HEK293 (cell line): ENCODE results near the gene ZNF585A.

ENCODE experiments used
- CTCF ChIA-PET: fragments of 350-600 bp; formaldehyde crosslinking; extraction: SDS; loops from one replicate; lab custom pipeline; 2021; ENCODE audit warnings: antibody characterized with exemption; lab: Yijun Ruan, JAX
- POLR2A ChIA-PET: fragments of 300-600 bp; formaldehyde crosslinking; extraction: SDS; loops from one replicate; lab custom pipeline; 2020; ENCODE audit warnings: antibody characterized with exemption, inconsistent platforms; lab: Yijun Ruan, JAX
- H3K27ac ChIP-seq: fragments of 200-500 bp; sonication (Bioruptor generic); 2 replicates; pipeline ENCODE4 v1.5.1; 2014; ENCODE audit warnings: low read depth, low read length, control low read depth, inconsistent platforms; ENCODE audit errors: extremely low read depth
- H3K36me3 ChIP-seq, 2 experiments: fragments of 200-500 bp in 1 of 2; sonication (Bioruptor generic) in 1 of 2; 1 replicate in 1 of 2; 2 replicates in 1 of 2; pipeline ENCODE4 v1.5.1; 2014 to 2017; ENCODE audit warnings: inconsistent platforms in 2 of 2, low read length in 2 of 2; ENCODE audit not compliant: control insufficient read depth in 2 of 2, insufficient read depth in 1 of 2
- H3K4me1 ChIP-seq: fragments of 200-500 bp; sonication (Bioruptor generic); 2 replicates; pipeline ENCODE4 v1.5.1; 2014; ENCODE audit warnings: mild to moderate bottlenecking, low read length, inconsistent platforms; ENCODE audit not compliant: control insufficient read depth, insufficient read depth
- H3K4me3 ChIP-seq: 2 replicates; pipeline ENCODE4 v1.5.1; 2011; ENCODE audit warnings: low read depth, mild to moderate bottlenecking, control low read depth, low read length, moderate library complexity
- H3K9me3 ChIP-seq: fragments of 200-500 bp; sonication (Bioruptor generic); 2 replicates; pipeline ENCODE4 v1.5.1; 2014; ENCODE audit warnings: low read depth, low read length, inconsistent platforms; ENCODE audit not compliant: control insufficient read depth, insufficient read depth
- BCL11A ChIP-seq: fragments of 450-650 bp; formaldehyde crosslinking; IDR thresholded peaks from 2 replicates; pipeline ENCODE4 v1.5.1; 2016; ENCODE audit warnings: low read depth, missing biosample characterization, missing genetic modification characterization
- EGR2 ChIP-seq: fragments of 450-650 bp; formaldehyde crosslinking; IDR thresholded peaks from 2 replicates; pipeline ENCODE4 v1.5.1; 2016; ENCODE audit warnings: low read depth, missing biosample characterization, missing genetic modification characterization
- GLI2 ChIP-seq: fragments of 450-650 bp; formaldehyde crosslinking; IDR thresholded peaks from 2 replicates; pipeline ENCODE4; 2017; ENCODE audit warnings: missing biosample characterization, missing genetic modification characterization, low read depth, borderline replicate concordance
- IKZF3 ChIP-seq: fragments of 450-650 bp; IDR thresholded peaks from 2 replicates; pipeline ENCODE4 v1.5.0; 2018; ENCODE audit warnings: missing biosample characterization, mild to moderate bottlenecking, missing genetic modification characterization, moderate library complexity
- KLF7 ChIP-seq: fragments of 450-650 bp; formaldehyde crosslinking; IDR thresholded peaks from 2 replicates; pipeline ENCODE4 v1.5.1; 2016; ENCODE audit warnings: missing biosample characterization, missing genetic modification characterization, borderline replicate concordance
- MYNN ChIP-seq: fragments of 450-650 bp; formaldehyde crosslinking; IDR thresholded peaks from 2 replicates; pipeline ENCODE4 v1.5.1; 2016; ENCODE audit warnings: missing biosample characterization, missing genetic modification characterization, borderline replicate concordance
- SALL2 ChIP-seq: fragments of 450-650 bp; formaldehyde crosslinking; IDR thresholded peaks from 2 replicates; pipeline ENCODE4 v1.5.0; 2017; ENCODE audit warnings: missing biosample characterization, mild to moderate bottlenecking, missing genetic modification characterization, borderline replicate concordance
- SCRT2 ChIP-seq: fragments of 450-650 bp; formaldehyde crosslinking; IDR thresholded peaks from 2 replicates; pipeline ENCODE4 v1.5.1; 2016; ENCODE audit warnings: missing biosample characterization, missing genetic modification characterization
- SETDB1 ChIP-seq: IDR thresholded peaks from one replicate; pipeline ENCODE4 v1.6.1; 2017; ENCODE audit warnings: mild to moderate bottlenecking, low read length, moderate library complexity, mixed read lengths; ENCODE audit not compliant: insufficient read length
- ZFP3 ChIP-seq: fragments of 450-650 bp; formaldehyde crosslinking; IDR thresholded peaks from 2 replicates; pipeline ENCODE4 v1.5.1; 2016; ENCODE audit warnings: low read depth, missing biosample characterization, missing genetic modification characterization
- ZNF114 ChIP-seq: fragments of 450-650 bp; formaldehyde crosslinking; IDR thresholded peaks from 2 replicates; pipeline ENCODE4 v1.5.0; 2017; ENCODE audit warnings: missing biosample characterization, missing genetic modification characterization
- ZNF138 ChIP-seq: fragments of 450-650 bp; formaldehyde crosslinking; IDR thresholded peaks from 2 replicates; pipeline ENCODE4 v1.5.1; 2016; ENCODE audit warnings: missing biosample characterization, missing genetic modification characterization, borderline replicate concordance
- ZNF2 ChIP-seq: fragments of 450-650 bp; formaldehyde crosslinking; IDR thresholded peaks from 2 replicates; pipeline ENCODE4 v1.5.1; 2016; ENCODE audit warnings: missing biosample characterization, missing genetic modification characterization
- ZNF211 ChIP-seq: fragments of 450-650 bp; formaldehyde crosslinking; IDR thresholded peaks from 2 replicates; pipeline ENCODE4 v1.5.1; 2016; ENCODE audit warnings: low read depth, missing biosample characterization, missing genetic modification characterization
- ZNF221 ChIP-seq: fragments of 450-650 bp; formaldehyde crosslinking; IDR thresholded peaks from 2 replicates; pipeline ENCODE4 v1.5.1; 2017; ENCODE audit warnings: missing biosample characterization, missing genetic modification characterization, borderline replicate concordance
- ZNF350 ChIP-seq: fragments of 450-650 bp; formaldehyde crosslinking; IDR thresholded peaks from 2 replicates; pipeline ENCODE4 v1.5.0; 2017; ENCODE audit warnings: missing biosample characterization, mild to moderate bottlenecking, missing genetic modification characterization
- ZNF37A ChIP-seq: fragments of 450-650 bp; IDR thresholded peaks from 2 replicates; pipeline ENCODE4 v1.5.1; 2018; ENCODE audit warnings: missing biosample characterization, missing genetic modification characterization
- ZNF394 ChIP-seq: fragments of 450-650 bp; formaldehyde crosslinking; IDR thresholded peaks from 2 replicates; pipeline ENCODE4 v1.5.1; 2016; ENCODE audit warnings: missing biosample characterization, missing genetic modification characterization, mild to moderate bottlenecking, moderate library complexity, borderline replicate concordance
- ZNF529 ChIP-seq: fragments of 450-650 bp; formaldehyde crosslinking; IDR thresholded peaks from 2 replicates; pipeline ENCODE4 v1.5.1; 2017; ENCODE audit warnings: missing genetic modification characterization, missing biosample characterization; ENCODE audit not compliant: insufficient replicate concordance
- ZNF555 ChIP-seq: fragments of 450-650 bp; formaldehyde crosslinking; conservative IDR thresholded peaks from 2 replicates; pipeline ENCODE4 v1.5.1; 2017; ENCODE audit warnings: missing biosample characterization, mild to moderate bottlenecking, missing genetic modification characterization, inconsistent platforms
- ZNF747 ChIP-seq: fragments of 450-650 bp; formaldehyde crosslinking; IDR thresholded peaks from 2 replicates; pipeline ENCODE4 v1.5.1; 2016; ENCODE audit warnings: missing biosample characterization, missing genetic modification characterization
- TF ChIP-seq, protein P1 (sequence below): fragments of 450-650 bp; IDR thresholded peaks from 2 replicates; pipeline ENCODE4 v1.5.1; 2018; ENCODE audit warnings: missing biosample characterization, missing genetic modification characterization
- TF ChIP-seq, protein P2 (sequence below): fragments of 450-650 bp; formaldehyde crosslinking; IDR thresholded peaks from 2 replicates; pipeline ENCODE4 v1.5.1; 2017; ENCODE audit warnings: missing biosample characterization, missing genetic modification characterization
- TF ChIP-seq, protein P3 (sequence below): fragments of 450-650 bp; formaldehyde crosslinking; IDR thresholded peaks from 2 replicates; pipeline ENCODE4 v1.5.1; 2016; ENCODE audit warnings: missing biosample characterization, missing genetic modification characterization, borderline replicate concordance
- TF ChIP-seq, protein P4 (sequence below): fragments of 450-650 bp; formaldehyde crosslinking; IDR thresholded peaks from 2 replicates; pipeline ENCODE4 v1.5.1; 2017; ENCODE audit warnings: missing biosample characterization, missing genetic modification characterization
- TF ChIP-seq, protein P5 (sequence below): fragments of 450-650 bp; formaldehyde crosslinking; IDR thresholded peaks from 2 replicates; pipeline ENCODE4 v1.5.1; 2016; ENCODE audit warnings: missing biosample characterization, missing genetic modification characterization

The ZNF585A gene

DNA sequence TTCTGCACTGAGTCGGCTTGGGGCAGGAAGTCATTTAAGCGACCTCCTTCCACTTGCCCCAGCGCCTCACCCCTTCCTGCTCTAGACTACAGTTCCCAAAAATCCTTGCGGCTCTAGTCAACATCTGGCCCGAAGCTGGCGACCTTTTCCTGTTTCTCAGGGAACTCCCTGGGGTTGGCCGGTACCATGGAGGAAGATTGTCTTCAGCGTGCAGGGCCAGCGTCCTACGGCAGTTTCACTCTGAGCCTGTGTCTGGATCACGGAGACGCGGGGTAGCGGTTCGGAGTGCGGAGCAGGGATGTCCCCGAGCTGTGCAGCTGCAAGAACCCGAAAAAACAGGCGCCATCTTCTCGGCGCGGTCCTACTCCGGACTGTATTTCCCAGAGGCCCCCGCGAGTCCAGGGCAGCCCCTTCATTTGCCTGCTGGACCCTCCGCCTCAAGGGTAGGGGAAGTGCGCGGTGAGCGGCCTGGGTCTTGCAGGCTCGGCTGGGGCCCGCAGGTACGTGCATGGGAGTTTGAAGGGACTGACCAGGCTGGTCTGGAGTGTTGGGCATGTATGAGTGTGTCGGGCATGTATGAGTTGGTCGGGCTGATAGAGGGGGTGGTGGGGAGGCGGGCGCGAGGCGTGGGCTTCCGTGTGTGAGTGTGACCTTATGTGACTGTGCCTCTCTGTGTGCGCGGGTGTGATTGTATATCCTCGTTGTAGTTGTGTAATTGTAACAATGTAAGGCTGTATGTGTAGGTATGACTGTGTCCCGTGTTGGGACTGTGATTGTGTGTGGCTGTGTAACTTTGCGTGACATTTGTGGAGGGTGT, 45.5 kb upstream of the ZNF585A start, which contains the start of gene ZNF383:
ZNF383 (plus strand) TSS at position 440 of the 817 bp plus-strand sequence. CDS start 12,240 bp downstream, outside the sequence.
- ChIA-PET CTCF (interaction anchor here (0.8 to 1.4 kb wide), 2 partner anchors 9 to 23 kb away, joined by 3 to 4 read pairs; no protein-coding TSS in a partner anchor), POLR2A (interaction anchor here (0.5 to 1.8 kb wide), 23 partner anchors 9 to 1135 kb away, joined by 3 to 12 read pairs (median 4); partner anchors contain the start of genes ZNF146, ZNF345, ZNF382 and ZNF420)
- H3K9me3 ChIP-seq = no peaks in the 10 kb centered on the region; the same call in none of the 2 replicates
- peaks cover 3% of the 10 kb centered on the region; the same call in 1 of the 2 replicates for H3K4me1 ChIP-seq
- peak within 1 kb of the TSS; percentile 77 for H3K4me3 ChIP-seq
- H3K36me3 ChIP-seq = peaks cover 21 to 39% of the 10 kb centered on the region in 2 experiments
- H3K27ac ChIP-seq = peak within 1 kb of the TSS; percentile 69
- TF ChIP-seq SCRT2 (tag by site-specific recombination) (no peak; the same call in none of the 2 replicates), ZNF138 (peak; percentile 93), ZNF114 (tag by site-specific recombination) (no peak), KLF7 (tag by site-specific recombination) (peak; percentile 87; the same call in 1 of the 2 replicates), ZNF350 (no peak), ZNF555 (no peak), ZNF221 (tag by site-specific recombination) (no peak), ZNF394 (tag by site-specific recombination) (peak; percentile 76; the same call in 1 of the 2 replicates), SALL2 (tag by site-specific recombination) (no peak), ZNF211 (tag by site-specific recombination) (no peak), MYNN (tag by site-specific recombination) (no peak; the same call in 1 of the 2 replicates), ZNF37A (tag by site-specific recombination) (no peak), ZNF747 (peak; percentile 79; the same call in 1 of the 2 replicates), ZNF529 (tag by site-specific recombination) (no peak), GLI2 (tag by site-specific recombination) (no peak), IKZF3 (tag by site-specific recombination) (no peak; the same call in 1 of the 2 replicates), SETDB1 (no peak), ZFP3 (peak; percentile 86), BCL11A (tag by site-specific recombination) (no peak), ZNF2 (tag by site-specific recombination) (peak; percentile 99), EGR2 (tag by site-specific recombination) (peak; percentile 99)
- TF ChIP-seq, protein P1, sequence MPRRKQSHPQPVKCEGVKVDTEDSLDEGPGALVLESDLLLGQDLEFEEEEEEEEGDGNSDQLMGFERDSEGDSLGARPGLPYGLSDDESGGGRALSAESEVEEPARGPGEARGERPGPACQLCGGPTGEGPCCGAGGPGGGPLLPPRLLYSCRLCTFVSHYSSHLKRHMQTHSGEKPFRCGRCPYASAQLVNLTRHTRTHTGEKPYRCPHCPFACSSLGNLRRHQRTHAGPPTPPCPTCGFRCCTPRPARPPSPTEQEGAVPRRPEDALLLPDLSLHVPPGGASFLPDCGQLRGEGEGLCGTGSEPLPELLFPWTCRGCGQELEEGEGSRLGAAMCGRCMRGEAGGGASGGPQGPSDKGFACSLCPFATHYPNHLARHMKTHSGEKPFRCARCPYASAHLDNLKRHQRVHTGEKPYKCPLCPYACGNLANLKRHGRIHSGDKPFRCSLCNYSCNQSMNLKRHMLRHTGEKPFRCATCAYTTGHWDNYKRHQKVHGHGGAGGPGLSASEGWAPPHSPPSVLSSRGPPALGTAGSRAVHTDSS = no peak
- TF ChIP-seq, protein P2, sequence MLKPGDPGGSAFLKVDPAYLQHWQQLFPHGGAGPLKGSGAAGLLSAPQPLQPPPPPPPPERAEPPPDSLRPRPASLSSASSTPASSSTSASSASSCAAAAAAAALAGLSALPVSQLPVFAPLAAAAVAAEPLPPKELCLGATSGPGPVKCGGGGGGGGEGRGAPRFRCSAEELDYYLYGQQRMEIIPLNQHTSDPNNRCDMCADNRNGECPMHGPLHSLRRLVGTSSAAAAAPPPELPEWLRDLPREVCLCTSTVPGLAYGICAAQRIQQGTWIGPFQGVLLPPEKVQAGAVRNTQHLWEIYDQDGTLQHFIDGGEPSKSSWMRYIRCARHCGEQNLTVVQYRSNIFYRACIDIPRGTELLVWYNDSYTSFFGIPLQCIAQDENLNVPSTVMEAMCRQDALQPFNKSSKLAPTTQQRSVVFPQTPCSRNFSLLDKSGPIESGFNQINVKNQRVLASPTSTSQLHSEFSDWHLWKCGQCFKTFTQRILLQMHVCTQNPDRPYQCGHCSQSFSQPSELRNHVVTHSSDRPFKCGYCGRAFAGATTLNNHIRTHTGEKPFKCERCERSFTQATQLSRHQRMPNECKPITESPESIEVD = no peak
- TF ChIP-seq, protein P3, sequence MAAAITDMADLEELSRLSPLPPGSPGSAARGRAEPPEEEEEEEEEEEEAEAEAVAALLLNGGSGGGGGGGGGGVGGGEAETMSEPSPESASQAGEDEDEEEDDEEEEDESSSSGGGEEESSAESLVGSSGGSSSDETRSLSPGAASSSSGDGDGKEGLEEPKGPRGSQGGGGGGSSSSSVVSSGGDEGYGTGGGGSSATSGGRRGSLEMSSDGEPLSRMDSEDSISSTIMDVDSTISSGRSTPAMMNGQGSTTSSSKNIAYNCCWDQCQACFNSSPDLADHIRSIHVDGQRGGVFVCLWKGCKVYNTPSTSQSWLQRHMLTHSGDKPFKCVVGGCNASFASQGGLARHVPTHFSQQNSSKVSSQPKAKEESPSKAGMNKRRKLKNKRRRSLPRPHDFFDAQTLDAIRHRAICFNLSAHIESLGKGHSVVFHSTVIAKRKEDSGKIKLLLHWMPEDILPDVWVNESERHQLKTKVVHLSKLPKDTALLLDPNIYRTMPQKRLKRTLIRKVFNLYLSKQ (tag by site-specific recombination) = no peak; the same call in 1 of the 2 replicates
- TF ChIP-seq, protein P4, sequence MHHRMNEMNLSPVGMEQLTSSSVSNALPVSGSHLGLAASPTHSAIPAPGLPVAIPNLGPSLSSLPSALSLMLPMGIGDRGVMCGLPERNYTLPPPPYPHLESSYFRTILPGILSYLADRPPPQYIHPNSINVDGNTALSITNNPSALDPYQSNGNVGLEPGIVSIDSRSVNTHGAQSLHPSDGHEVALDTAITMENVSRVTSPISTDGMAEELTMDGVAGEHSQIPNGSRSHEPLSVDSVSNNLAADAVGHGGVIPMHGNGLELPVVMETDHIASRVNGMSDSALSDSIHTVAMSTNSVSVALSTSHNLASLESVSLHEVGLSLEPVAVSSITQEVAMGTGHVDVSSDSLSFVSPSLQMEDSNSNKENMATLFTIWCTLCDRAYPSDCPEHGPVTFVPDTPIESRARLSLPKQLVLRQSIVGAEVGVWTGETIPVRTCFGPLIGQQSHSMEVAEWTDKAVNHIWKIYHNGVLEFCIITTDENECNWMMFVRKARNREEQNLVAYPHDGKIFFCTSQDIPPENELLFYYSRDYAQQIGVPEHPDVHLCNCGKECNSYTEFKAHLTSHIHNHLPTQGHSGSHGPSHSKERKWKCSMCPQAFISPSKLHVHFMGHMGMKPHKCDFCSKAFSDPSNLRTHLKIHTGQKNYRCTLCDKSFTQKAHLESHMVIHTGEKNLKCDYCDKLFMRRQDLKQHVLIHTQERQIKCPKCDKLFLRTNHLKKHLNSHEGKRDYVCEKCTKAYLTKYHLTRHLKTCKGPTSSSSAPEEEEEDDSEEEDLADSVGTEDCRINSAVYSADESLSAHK (tag by site-specific recombination) = peak; percentile 58; the same call in 1 of the 2 replicates
- TF ChIP-seq, protein P5, sequence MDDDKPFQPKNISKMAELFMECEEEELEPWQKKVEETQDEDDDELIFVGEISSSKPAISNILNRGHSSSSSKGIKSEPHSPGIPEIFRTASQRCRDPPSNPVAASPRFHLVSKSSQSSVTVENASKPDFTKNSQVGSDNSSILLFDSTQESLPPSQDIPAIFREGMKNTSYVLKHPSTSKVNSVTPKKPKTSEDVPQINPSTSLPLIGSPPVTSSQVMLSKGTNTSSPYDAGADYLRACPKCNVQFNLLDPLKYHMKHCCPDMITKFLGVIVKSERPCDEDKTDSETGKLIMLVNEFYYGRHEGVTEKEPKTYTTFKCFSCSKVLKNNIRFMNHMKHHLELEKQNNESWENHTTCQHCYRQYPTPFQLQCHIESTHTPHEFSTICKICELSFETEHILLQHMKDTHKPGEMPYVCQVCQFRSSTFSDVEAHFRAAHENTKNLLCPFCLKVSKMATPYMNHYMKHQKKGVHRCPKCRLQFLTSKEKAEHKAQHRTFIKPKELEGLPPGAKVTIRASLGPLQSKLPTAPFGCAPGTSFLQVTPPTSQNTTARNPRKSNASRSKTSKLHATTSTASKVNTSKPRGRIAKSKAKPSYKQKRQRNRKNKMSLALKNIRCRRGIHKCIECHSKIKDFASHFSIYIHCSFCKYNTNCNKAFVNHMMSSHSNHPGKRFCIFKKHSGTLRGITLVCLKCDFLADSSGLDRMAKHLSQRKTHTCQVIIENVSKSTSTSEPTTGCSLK (tag by site-specific recombination) = peak; percentile 98
